Astrocyte of the spinal cord (primary cell): ENCODE results near the gene SLFN13.

Experiments
- DNase-seq: peaks from one replicate; pipeline ENCODE4 v3.0.0; 2011; ENCODE audit warnings: low read depth, low spot score
- H3K4me3 ChIP-seq: 2 replicates; pipeline ENCODE4 v1.5.1; 2011; ENCODE audit warnings: low read depth, mild to moderate bottlenecking, low read length, moderate library complexity
- in situ Hi-C: cut with HindIII; loops from 2 replicates; pipeline ENCODE4 v1.10.0; 2017; ENCODE audit warnings: low sequenced_read_pairs
- TF ChIP-seq, protein P1 (sequence below): IDR thresholded peaks from 2 replicates; pipeline ENCODE4 v1.5.1; 2012; ENCODE audit warnings: low read depth, mild to moderate bottlenecking, low read length, inconsistent platforms

The SLFN13 gene, protein sequence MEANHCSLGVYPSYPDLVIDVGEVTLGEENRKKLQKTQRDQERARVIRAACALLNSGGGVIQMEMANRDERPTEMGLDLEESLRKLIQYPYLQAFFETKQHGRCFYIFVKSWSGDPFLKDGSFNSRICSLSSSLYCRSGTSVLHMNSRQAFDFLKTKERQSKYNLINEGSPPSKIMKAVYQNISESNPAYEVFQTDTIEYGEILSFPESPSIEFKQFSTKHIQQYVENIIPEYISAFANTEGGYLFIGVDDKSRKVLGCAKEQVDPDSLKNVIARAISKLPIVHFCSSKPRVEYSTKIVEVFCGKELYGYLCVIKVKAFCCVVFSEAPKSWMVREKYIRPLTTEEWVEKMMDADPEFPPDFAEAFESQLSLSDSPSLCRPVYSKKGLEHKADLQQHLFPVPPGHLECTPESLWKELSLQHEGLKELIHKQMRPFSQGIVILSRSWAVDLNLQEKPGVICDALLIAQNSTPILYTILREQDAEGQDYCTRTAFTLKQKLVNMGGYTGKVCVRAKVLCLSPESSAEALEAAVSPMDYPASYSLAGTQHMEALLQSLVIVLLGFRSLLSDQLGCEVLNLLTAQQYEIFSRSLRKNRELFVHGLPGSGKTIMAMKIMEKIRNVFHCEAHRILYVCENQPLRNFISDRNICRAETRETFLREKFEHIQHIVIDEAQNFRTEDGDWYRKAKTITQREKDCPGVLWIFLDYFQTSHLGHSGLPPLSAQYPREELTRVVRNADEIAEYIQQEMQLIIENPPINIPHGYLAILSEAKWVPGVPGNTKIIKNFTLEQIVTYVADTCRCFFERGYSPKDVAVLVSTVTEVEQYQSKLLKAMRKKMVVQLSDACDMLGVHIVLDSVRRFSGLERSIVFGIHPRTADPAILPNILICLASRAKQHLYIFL

DNA sequence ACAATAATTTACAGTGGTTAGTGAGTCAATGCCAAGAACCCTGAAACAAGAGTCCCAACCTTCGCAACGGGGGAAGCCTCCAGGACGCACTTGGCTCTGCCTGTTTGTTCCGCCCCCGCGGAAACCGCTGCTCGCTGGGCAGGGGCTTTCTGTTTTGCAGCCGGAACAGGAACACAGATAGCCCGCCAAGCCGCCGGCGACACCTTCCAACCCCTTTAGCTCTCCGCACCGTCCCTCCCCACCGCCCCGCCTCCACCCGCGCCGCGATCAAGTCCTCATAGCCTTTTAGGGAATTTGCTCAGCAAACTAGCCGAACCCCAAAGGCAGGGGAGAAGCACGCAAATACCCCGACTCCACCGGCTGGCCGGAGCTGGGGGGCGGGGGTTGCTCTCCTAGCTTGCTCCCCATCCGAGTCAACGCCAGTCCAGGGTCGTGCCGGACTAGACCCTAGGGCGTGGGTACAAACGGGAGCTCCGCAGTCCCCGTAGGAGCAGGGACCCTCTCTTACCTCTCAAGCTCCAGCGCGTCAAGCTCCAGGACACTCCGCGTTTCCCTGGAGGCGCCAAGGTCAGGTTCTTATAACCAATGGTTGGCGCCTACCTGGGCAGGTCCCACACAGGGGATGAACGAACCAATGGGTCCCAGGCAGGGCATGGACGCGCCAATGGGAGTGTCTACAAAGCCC, at the start of gene SLFN13:
TSS of gene SLFN13 (minus strand) at position 553 of the 685 bp plus-strand sequence. CDS start 3,086 bp downstream, outside the sequence.
- peak within 1 kb of the TSS; percentile 43 for H3K4me3 ChIP-seq
- in situ Hi-C loops: no loop called here
- DNase-seq: peak; percentile 56
- TF ChIP-seq, protein P1, sequence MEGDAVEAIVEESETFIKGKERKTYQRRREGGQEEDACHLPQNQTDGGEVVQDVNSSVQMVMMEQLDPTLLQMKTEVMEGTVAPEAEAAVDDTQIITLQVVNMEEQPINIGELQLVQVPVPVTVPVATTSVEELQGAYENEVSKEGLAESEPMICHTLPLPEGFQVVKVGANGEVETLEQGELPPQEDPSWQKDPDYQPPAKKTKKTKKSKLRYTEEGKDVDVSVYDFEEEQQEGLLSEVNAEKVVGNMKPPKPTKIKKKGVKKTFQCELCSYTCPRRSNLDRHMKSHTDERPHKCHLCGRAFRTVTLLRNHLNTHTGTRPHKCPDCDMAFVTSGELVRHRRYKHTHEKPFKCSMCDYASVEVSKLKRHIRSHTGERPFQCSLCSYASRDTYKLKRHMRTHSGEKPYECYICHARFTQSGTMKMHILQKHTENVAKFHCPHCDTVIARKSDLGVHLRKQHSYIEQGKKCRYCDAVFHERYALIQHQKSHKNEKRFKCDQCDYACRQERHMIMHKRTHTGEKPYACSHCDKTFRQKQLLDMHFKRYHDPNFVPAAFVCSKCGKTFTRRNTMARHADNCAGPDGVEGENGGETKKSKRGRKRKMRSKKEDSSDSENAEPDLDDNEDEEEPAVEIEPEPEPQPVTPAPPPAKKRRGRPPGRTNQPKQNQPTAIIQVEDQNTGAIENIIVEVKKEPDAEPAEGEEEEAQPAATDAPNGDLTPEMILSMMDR: no peak

DNA sequence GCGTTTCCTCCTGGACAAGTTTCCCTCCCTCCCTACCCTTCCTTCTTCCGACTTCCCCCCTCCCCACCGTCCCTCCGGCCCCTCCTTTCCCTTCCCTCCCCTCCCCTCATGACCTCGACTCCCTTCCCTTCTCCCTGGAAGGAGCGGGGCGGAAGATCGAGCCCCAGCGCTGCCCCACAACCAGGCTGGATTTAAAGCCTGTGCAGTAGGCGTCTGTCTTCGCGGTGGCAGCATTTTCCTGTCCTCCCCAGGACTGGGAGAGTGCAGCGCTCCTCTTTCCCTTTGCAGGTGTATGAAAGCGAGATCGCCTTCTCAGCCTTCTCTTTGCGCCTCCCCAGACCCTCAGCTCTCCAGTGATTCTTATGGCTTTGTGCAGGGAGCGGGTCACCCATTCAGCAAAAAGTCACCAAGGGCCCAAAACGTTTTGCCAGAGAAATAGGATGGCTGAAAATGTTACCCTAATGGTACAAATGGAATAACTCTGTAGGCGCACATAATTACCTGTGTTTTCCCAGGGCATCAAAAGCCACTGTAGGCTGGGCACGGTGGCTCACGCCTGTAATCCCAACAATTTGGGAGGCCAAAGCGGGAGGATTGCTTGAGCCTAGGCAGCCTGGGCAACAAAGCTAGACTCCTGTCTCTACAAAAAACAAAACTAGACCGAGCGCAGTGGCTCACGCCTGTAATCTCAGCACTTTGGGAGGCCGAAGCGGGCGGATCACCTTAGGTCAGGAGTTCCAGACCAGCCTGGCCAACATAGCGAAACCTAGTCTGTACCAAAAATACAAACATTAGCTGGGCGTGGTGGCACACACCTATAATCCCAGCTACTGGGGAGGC, 48.1 kb upstream of the SLFN13 start:
- DNase-seq: no peak
- in situ Hi-C loops: no loop called here
- H3K4me3 ChIP-seq: no peak overlapping the region
- TF ChIP-seq, protein P1: no peak

DNA sequence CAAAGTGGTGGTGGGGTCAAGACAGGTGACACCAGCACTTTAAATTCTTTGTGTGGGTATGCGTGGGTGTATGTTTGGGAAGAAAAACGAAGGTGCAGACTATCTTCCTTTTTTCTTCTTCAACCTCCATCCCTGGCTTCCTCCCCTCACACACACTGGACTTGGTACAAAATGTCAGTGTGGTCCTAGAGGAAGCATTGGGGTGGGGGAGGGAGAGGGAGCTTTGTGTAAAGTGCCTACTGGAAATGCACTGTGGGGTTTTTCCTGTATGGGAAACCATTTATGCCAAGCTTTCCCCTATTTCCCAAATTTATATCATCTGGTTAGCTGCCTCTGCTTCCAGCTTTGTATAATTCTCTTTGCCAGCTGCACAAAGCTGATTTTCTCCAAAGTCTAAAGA, 44.5 kb upstream of the SLFN13 start:
- TF ChIP-seq, protein P1: no peak
- in situ Hi-C loops: no loop called here
- DNase-seq: no peak

DNA sequence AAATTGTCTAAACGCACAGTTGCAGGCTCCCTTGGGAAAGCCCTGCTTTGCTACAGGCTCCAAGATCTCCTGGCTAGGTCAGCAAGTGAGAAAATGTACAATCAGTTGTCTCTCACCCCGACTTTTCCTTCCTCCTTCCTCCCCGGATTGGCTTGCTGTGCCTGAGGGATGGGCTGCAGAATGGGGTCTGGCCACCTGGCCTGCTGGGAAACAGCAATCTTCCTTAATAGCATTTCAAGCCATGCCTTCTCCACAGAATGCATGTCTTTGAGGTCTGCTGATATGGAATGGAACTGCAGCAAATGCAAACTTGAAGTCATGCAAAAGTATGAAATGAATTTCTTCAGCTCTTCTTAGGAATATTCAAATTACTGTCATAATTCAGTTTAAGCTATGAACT, 42.9 kb upstream of the SLFN13 start:
- H3K4me3 ChIP-seq: no peak overlapping the region
- no peak for DNase-seq
- in situ Hi-C loops: no loop called here
- TF ChIP-seq, protein P1: no peak

More for the DNA sequence above, 44.5 kb upstream of the SLFN13 start:
- no peak overlapping the region for H3K4me3 ChIP-seq

DNA sequence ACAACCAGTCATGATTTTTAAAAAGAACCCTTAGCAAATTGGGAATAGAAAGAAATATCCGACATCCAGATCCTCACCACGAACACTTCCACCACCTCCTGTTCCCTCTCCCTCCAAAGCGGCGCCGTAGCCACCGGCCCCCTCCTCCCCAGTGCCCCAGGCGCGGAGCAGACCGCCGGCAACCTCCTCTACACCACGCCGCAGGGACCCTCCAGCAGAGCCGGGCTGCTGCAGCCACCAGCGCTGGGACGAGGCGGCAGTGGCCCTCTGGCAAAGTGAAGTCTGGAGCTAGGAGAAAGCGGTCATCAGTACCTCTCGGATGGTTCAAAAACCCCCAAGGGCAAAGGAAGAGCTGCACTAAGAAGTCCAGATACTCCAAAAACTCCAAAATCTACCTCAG, 41.4 kb upstream of the SLFN13 start:
- DNase-seq: no peak
- in situ Hi-C loops: no loop called here
- H3K4me3 ChIP-seq: no peak overlapping the region
- TF ChIP-seq, protein P1: no peak

DNA sequence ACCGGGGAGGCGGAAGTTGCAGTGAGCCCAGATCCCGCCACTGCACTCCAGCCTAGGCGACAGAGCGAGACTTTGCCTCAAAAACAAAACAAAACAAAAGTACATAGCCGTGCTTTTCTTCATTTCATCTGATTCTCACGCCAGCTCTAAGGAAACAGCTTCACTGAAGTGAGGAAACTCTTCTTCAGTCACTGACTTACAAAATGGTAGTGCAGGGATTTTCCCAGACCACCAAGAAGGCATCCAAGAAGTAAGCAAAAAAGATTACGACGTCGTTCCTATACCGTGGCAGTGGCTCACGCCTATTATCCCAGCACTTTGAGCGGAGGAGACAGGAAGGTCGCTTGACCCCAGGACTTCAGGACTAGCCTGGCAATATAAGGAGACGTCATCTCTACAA, 40.4 kb upstream of the SLFN13 start:
- DNase-seq: no peak
- in situ Hi-C loops: no loop called here
- TF ChIP-seq, protein P1: no peak
- H3K4me3 ChIP-seq: no peak overlapping the region
